T-helper 2 cell treated with Interferon-gamma antibody and Interleukin-4, amounts not matched to agents 5 μg/mL and 100 μg/mL, for 36 hours (primary cell): ENCODE results near the gene NRDC.
A peak's percentile ranks its signal among the peaks of the same experiment; 100 is the strongest.

Source experiments
- DNase-seq: peaks from one replicate; pipeline ENCODE4 v3.0.0; 2021; ENCODE audit warnings: low spot score
- H3K27ac Mint-ChIP-seq: one replicate; pipeline ENCODE4 v1.8.0; 2021; ENCODE audit warnings: mild to moderate bottlenecking, mixed read lengths
- H3K27me3 Mint-ChIP-seq: one replicate; pipeline ENCODE4 v1.8.0; 2021; ENCODE audit warnings: low read depth, mixed read lengths
- H3K36me3 Mint-ChIP-seq: one replicate; pipeline ENCODE4 v1.8.0; 2021; ENCODE audit warnings: low read depth, mixed read lengths
- H3K4me1 Mint-ChIP-seq: one replicate; pipeline ENCODE4 v1.8.0; 2021; ENCODE audit warnings: low read depth, mixed read lengths
- H3K4me3 Mint-ChIP-seq: one replicate; pipeline ENCODE4 v1.8.0; 2022; ENCODE audit warnings: mild to moderate bottlenecking, moderate library complexity, mixed read lengths
- H3K9me3 Mint-ChIP-seq: one replicate; pipeline ENCODE4 v1.8.0; 2021; ENCODE audit warnings: mixed read lengths

Gene NRDC

GRCh38 chr1:51878616-51879336, at the start of gene NRDC:
Gene NRDC (minus strand): TSS chr1:51878727. CDS start chr1:51878615, 112 bp downstream.
- H3K9me3 Mint-ChIP-seq: no peaks in the 10 kb centered on the region
- DNase-seq: peak; percentile 99

GRCh38 chr1:51927029-51927428, 48.5 kb upstream of the NRDC start:
- Mint-ChIP-seq H3K4me1 (no peaks in the 10 kb centered on the region), H3K27ac (no peak overlapping the region), H3K27me3 (peaks cover 11% of the 10 kb centered on the region), H3K4me3 (no peak overlapping the region), H3K36me3 (no peaks in the 10 kb centered on the region), H3K9me3 (no peaks in the 10 kb centered on the region)
- no peak for DNase-seq

More at GRCh38 chr1:51878616-51879336, at the start of gene NRDC:
- H3K27ac Mint-ChIP-seq: no peak within 1 kb of the TSS
- H3K36me3 Mint-ChIP-seq: peaks cover 21% of the 10 kb centered on the region
- no peak within 1 kb of the TSS for H3K4me3 Mint-ChIP-seq
- H3K4me1 Mint-ChIP-seq: peaks cover 34% of the 10 kb centered on the region
- H3K27me3 Mint-ChIP-seq: peaks cover 8% of the 10 kb centered on the region

- H3K4me1 Mint-ChIP-seq: no peaks in the 10 kb centered on the region
- no peaks in the 10 kb centered on the region for H3K36me3 Mint-ChIP-seq
- H3K27ac Mint-ChIP-seq: no peak overlapping the region
- no peak overlapping the region for H3K4me3 Mint-ChIP-seq
- H3K9me3 Mint-ChIP-seq: no peaks in the 10 kb centered on the region
- DNase-seq: no peak
- peaks cover 11% of the 10 kb centered on the region for H3K27me3 Mint-ChIP-seq
These were observed 47.8 kb upstream of the NRDC start for GRCh38 chr1:51926171-51926812.

GRCh38 chr1:51924455-51924854, 45.9 kb upstream of the NRDC start:
- no peaks in the 10 kb centered on the region for H3K4me1 Mint-ChIP-seq
- H3K27me3 Mint-ChIP-seq: peaks cover 9% of the 10 kb centered on the region
- DNase-seq: peak; percentile 19
- no peaks in the 10 kb centered on the region for H3K36me3 Mint-ChIP-seq
- H3K4me3 Mint-ChIP-seq: no peak overlapping the region
- H3K9me3 Mint-ChIP-seq: no peaks in the 10 kb centered on the region
- no peak overlapping the region for H3K27ac Mint-ChIP-seq

GRCh38 chr1:51922040-51922439, 43.5 kb upstream of the NRDC start:
- Mint-ChIP-seq H3K4me3 (no peak overlapping the region), H3K4me1 (no peaks in the 10 kb centered on the region), H3K9me3 (no peaks in the 10 kb centered on the region), H3K27ac (no peak overlapping the region), H3K27me3 (peaks cover 16% of the 10 kb centered on the region), H3K36me3 (no peaks in the 10 kb centered on the region)
- no peak for DNase-seq

- H3K36me3 Mint-ChIP-seq: no peaks in the 10 kb centered on the region
- no peak overlapping the region for H3K4me3 Mint-ChIP-seq
- no peak overlapping the region for H3K27ac Mint-ChIP-seq
- H3K9me3 Mint-ChIP-seq: no peaks in the 10 kb centered on the region
- no peaks in the 10 kb centered on the region for H3K4me1 Mint-ChIP-seq
- DNase-seq: no peak
- H3K27me3 Mint-ChIP-seq: peaks cover 17% of the 10 kb centered on the region
These were observed 41.6 kb upstream of the NRDC start for GRCh38 chr1:51920130-51920529.

GRCh38 chr1:51919684-51920083, 41.2 kb upstream of the NRDC start:
- H3K27ac Mint-ChIP-seq: no peak overlapping the region
- no peak overlapping the region for H3K4me3 Mint-ChIP-seq
- no peak for DNase-seq
- no peaks in the 10 kb centered on the region for H3K9me3 Mint-ChIP-seq
- H3K4me1 Mint-ChIP-seq: no peaks in the 10 kb centered on the region
- H3K27me3 Mint-ChIP-seq: peaks cover 17% of the 10 kb centered on the region
- no peaks in the 10 kb centered on the region for H3K36me3 Mint-ChIP-seq

GRCh38 chr1:51916587-51917405, 38.3 kb upstream of the NRDC start:
- Mint-ChIP-seq H3K9me3 (no peaks in the 10 kb centered on the region), H3K36me3 (no peaks in the 10 kb centered on the region), H3K4me1 (no peaks in the 10 kb centered on the region), H3K4me3 (no peak overlapping the region), H3K27me3 (peaks cover 21% of the 10 kb centered on the region), H3K27ac (no peak overlapping the region)
- DNase-seq: no peak

- H3K36me3 Mint-ChIP-seq: no peaks in the 10 kb centered on the region
- no peak for DNase-seq
- H3K4me1 Mint-ChIP-seq: no peaks in the 10 kb centered on the region
- no peak overlapping the region for H3K27ac Mint-ChIP-seq
- peaks cover 15% of the 10 kb centered on the region for H3K27me3 Mint-ChIP-seq
- H3K4me3 Mint-ChIP-seq: no peak overlapping the region
- no peaks in the 10 kb centered on the region for H3K9me3 Mint-ChIP-seq
These were observed 37.4 kb upstream of the NRDC start for GRCh38 chr1:51915951-51916350.

GRCh38 chr1:51912881-51913280, 34.4 kb upstream of the NRDC start:
- DNase-seq: no peak
- peaks cover 9% of the 10 kb centered on the region for H3K27me3 Mint-ChIP-seq
- no peaks in the 10 kb centered on the region for H3K9me3 Mint-ChIP-seq
- no peaks in the 10 kb centered on the region for H3K36me3 Mint-ChIP-seq
- H3K4me1 Mint-ChIP-seq: no peaks in the 10 kb centered on the region
- no peak overlapping the region for H3K4me3 Mint-ChIP-seq
- H3K27ac Mint-ChIP-seq: no peak overlapping the region

- no peaks in the 10 kb centered on the region for H3K4me1 Mint-ChIP-seq
- H3K9me3 Mint-ChIP-seq: no peaks in the 10 kb centered on the region
- H3K4me3 Mint-ChIP-seq: no peak overlapping the region
- no peak for DNase-seq
- peaks cover 8% of the 10 kb centered on the region for H3K27me3 Mint-ChIP-seq
- H3K36me3 Mint-ChIP-seq: no peaks in the 10 kb centered on the region
- H3K27ac Mint-ChIP-seq: no peak overlapping the region
These were observed 31.9 kb upstream of the NRDC start for GRCh38 chr1:51910221-51911000.

GRCh38 chr1:51908499-51908898, 30.0 kb upstream of the NRDC start:
- H3K4me1 Mint-ChIP-seq: no peaks in the 10 kb centered on the region
- H3K27ac Mint-ChIP-seq: no peak overlapping the region
- peaks cover 8% of the 10 kb centered on the region for H3K27me3 Mint-ChIP-seq
- no peaks in the 10 kb centered on the region for H3K36me3 Mint-ChIP-seq
- no peak overlapping the region for H3K4me3 Mint-ChIP-seq
- no peaks in the 10 kb centered on the region for H3K9me3 Mint-ChIP-seq
- DNase-seq: no peak

GRCh38 chr1:51907079-51907702, 28.7 kb upstream of the NRDC start:
- peak overlapping the region; percentile 15 for H3K27ac Mint-ChIP-seq
- DNase-seq: no peak
- H3K27me3 Mint-ChIP-seq: peaks cover 9% of the 10 kb centered on the region
- no peaks in the 10 kb centered on the region for H3K4me1 Mint-ChIP-seq
- no peak overlapping the region for H3K4me3 Mint-ChIP-seq
- no peaks in the 10 kb centered on the region for H3K9me3 Mint-ChIP-seq
- no peaks in the 10 kb centered on the region for H3K36me3 Mint-ChIP-seq
